Measurements from ENCODE around the gene CHAF1A. TPM values are rescaled to one million over a fixed set of nuclear protein-coding genes. Genes with fewer than 3 reads are reported as not detected.

Gene CHAF1A
- total and polyA plus RNA-seq, 2 of the 4 experiments (the other 2 are of a cell fraction) = 12.4 to 22.9 TPM

- peak overlapping the region; percentile 50 for H2AK9ac ChIP-seq (replicated peaks; ENCODE audit: low read depth, low read length, poor library complexity)
- H3K27ac ChIP-seq (ENCODE audit: insufficient read depth, low read length) = no peak overlapping the region; the same call in 1 of the 2 replicates
- BruUV-seq (replicated peaks) = no TSS peak
- TF ChIP-seq RFX5 (IDR thresholded peaks at IDR 0.05; ENCODE audit: low read depth, low read length) = no peak
- TF ChIP-seq RAD21 (IDR thresholded peaks at IDR 0.05; ENCODE audit: low read length) = no peak
- TF ChIP-seq USF2 (IDR thresholded peaks at IDR 0.05; ENCODE audit: low read depth, low read length) = no peak
- TF ChIP-seq MAZ (IDR thresholded peaks at IDR 0.05; ENCODE audit: borderline replicate concordance, low read depth, low read length) = no peak
- no peak for TF ChIP-seq NFE2L2 (IDR thresholded peaks at IDR 0.05; ENCODE audit: low read depth, low read length)
- TF ChIP-seq SMC3 (IDR thresholded peaks at IDR 0.05; ENCODE audit: low read depth, low read length) = no peak
- no peak for TF ChIP-seq RCOR1 (IDR thresholded peaks at IDR 0.05; ENCODE audit: insufficient replicate concordance, low read length)
- TF ChIP-seq MXI1 (IDR thresholded peaks at IDR 0.05; ENCODE audit: borderline replicate concordance, low read depth, low read length) = no peak
- no peak for TF ChIP-seq CHD1 (IDR thresholded peaks at IDR 0.05; ENCODE audit: low read depth, low read length)
- no peak for TF ChIP-seq CEBPB (IDR thresholded peaks at IDR 0.05; ENCODE audit: low read depth, low read length)
- TF ChIP-seq MAFK (IDR thresholded peaks at IDR 0.05; ENCODE audit: low read depth, low read length) = no peak
- TF ChIP-seq CTCF (conservative IDR thresholded peaks at IDR 0.05; ENCODE audit: low read depth, low read length) = no peak
- no peak for TF ChIP-seq ELK1 (IDR thresholded peaks at IDR 0.05; ENCODE audit: borderline replicate concordance, low read depth, low read length)
- no peak for TF ChIP-seq POLR2A (IDR thresholded peaks at IDR 0.05; ENCODE audit: low read depth, low read length)
- no peak for TF ChIP-seq FOS (IDR thresholded peaks at IDR 0.05; ENCODE audit: low read depth, low read length)
- no peak for TF ChIP-seq BHLHE40 (IDR thresholded peaks at IDR 0.05; ENCODE audit: low read depth, low read length)
- no peaks in the 10 kb centered on the region for H3K27me3 ChIP-seq (ENCODE audit: control insufficient read depth, insufficient read depth, low read length)
- peaks cover 10% of the 10 kb centered on the region; the same call in 1 of the 2 replicates for H3K4me1 ChIP-seq (ENCODE audit: control insufficient read depth, insufficient read depth, low read length)
- no peak overlapping the region for H2BK5ac ChIP-seq (ENCODE audit: low read depth, low read length, poor library complexity, severe bottlenecking)
- no peaks in the 10 kb centered on the region for H3K9me1 ChIP-seq (ENCODE audit: insufficient read depth, low read length)
- H4K20me1 ChIP-seq (ENCODE audit: insufficient read depth, low read length) = peaks cover 11% of the 10 kb centered on the region
- no peak overlapping the region for H4K5ac ChIP-seq (ENCODE audit: low read depth, low read length)
- peak overlapping the region; percentile 43 for H2AFZ ChIP-seq (replicated peaks; ENCODE audit: low read length, poor library complexity)
- in situ Hi-C loops (cut with MboI; ENCODE audit: low sequenced_read_pairs) = no loop called here
- no peak overlapping the region for H3K4ac ChIP-seq (ENCODE audit: low read depth, low read length)
- no peak overlapping the region for H3K18ac ChIP-seq (ENCODE audit: low read depth, low read length)
- WGBS, 2 experiments (ENCODE audit: extremely low coverage in 2 of 2, insufficient read length in 1 of 2) = 74% methylated on average over 4 of the region's 13 CpGs; no CpG with 5 or more reads in 1 of the 2 experiments
- no peak overlapping the region for H3K14ac ChIP-seq (replicated peaks; ENCODE audit: low read depth, low read length)
- H3K36me3 ChIP-seq (ENCODE audit: control insufficient read depth, insufficient read depth, low read length) = peaks cover 52% of the 10 kb centered on the region
- H2BK120ac ChIP-seq (ENCODE audit: low read depth, low read length) = no peak overlapping the region
- H3K9ac ChIP-seq (ENCODE audit: low read depth, low read length) = no peak overlapping the region
- POLR2A ChIA-PET (ENCODE audit: unreplicated experiment) = no interaction called here
- no peak overlapping the region for H2AK5ac ChIP-seq (ENCODE audit: low read depth, low read length)
- peaks cover 0 to 19% of the 10 kb centered on the region in 2 experiments for H3K79me1 ChIP-seq (ENCODE audit: low read depth in 1 of 2, low read length in 2 of 2)
- CTCF ChIA-PET = no interaction called here
- intact Hi-C loops (cut with micrococcal nuclease) = no loop called here
- no peak overlapping the region for H4K8ac ChIP-seq (ENCODE audit: low read depth in 2 of 2, low read length in 2 of 2)
- no peak overlapping the region for H3K4me3 ChIP-seq (ENCODE audit: insufficient read depth, low read depth, low read length)
- H4K91ac ChIP-seq (ENCODE audit: insufficient read depth, low read depth, low read length) = no peak overlapping the region
- H3K9me3 ChIP-seq (ENCODE audit: control insufficient read depth, insufficient read depth, low read length) = no peaks in the 10 kb centered on the region
- no peak overlapping the region for H2BK15ac ChIP-seq (ENCODE audit: low read depth, low read length)
- no peak overlapping the region for H3K23ac ChIP-seq (ENCODE audit: low read depth, low read length)
- DNase-seq = no peak
- no peak overlapping the region for H3K56ac ChIP-seq (ENCODE audit: extremely low read depth, insufficient read depth, low read length)
- dilution Hi-C loops (cut with HindIII; ENCODE audit: low sequenced_read_pairs, unreplicated experiment) = no loop called here
- no peak overlapping the region for H3K4me2 ChIP-seq (ENCODE audit: low read depth, low read length)
- H2BK20ac ChIP-seq (ENCODE audit: low read depth, low read length) = no peak overlapping the region
- ATAC-seq (ENCODE audit: low read depth) = 0 out of 2 replicates have a peak, but pooled peaks have one; percentile 3
Observed at GRCh38 chr19:4359627-4360000, 42.8 kb upstream of the CHAF1A start.
